Renal cortical epithelial cell (primary cell): ENCODE results near the gene MAP7D1. TPM values are rescaled to one million over a fixed set of nuclear protein-coding genes. Genes with fewer than 3 reads are reported as not detected.
A peak's percentile ranks its signal among the peaks of the same experiment; 100 is the strongest.

Source experiments
- DNase-seq: peaks from one replicate; pipeline ENCODE4 v3.0.0-alpha.2; 2011; ENCODE audit warnings: low read depth
- total RNA-seq: library from RNA; depleted of rRNA; stranded (reverse); fragments of >200 nt; gene quantifications from 2 replicates; pipeline ENCODE4 v1.2.3, GENCODE V29; 2014

Gene MAP7D1
- total RNA-seq, 1 donor from 2014 or later: 149 TPM

DNA sequence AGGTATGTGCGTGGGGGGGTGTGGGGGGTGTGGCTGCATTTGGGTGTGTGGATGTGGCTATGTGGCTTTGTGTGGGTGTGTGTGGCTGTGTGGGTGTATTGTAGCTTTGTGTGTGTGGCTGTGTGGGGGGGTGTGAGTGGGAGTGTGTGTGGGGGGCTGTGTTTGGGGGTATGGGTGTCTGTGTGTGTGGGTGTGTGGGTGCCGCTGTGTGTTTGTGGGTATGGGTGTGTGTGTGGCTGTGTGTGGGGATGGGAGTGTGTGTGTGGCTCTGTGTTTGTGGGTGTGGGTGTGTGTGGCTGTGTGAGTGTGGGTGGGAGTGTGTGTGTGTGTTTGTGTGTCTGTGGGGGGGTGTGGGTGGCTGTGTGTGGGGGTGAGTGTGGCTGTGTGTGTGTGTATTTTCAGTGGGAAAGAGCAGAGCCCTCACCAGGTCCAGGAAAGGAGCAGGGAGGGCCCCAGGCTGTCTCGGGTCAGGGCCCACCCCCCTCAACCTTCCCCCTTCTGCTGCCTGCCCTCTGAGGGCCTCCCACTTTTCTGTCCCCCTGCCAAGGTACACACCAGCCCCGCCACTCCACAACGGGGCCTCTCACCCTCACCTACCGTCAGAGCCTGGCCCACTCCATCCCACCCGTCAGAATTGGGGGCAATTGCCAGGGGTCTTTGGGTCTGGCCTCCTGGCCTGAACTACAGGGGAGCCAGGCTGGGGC, 29.0 kb upstream of the MAP7D1 start:
- no peak for DNase-seq

DNA sequence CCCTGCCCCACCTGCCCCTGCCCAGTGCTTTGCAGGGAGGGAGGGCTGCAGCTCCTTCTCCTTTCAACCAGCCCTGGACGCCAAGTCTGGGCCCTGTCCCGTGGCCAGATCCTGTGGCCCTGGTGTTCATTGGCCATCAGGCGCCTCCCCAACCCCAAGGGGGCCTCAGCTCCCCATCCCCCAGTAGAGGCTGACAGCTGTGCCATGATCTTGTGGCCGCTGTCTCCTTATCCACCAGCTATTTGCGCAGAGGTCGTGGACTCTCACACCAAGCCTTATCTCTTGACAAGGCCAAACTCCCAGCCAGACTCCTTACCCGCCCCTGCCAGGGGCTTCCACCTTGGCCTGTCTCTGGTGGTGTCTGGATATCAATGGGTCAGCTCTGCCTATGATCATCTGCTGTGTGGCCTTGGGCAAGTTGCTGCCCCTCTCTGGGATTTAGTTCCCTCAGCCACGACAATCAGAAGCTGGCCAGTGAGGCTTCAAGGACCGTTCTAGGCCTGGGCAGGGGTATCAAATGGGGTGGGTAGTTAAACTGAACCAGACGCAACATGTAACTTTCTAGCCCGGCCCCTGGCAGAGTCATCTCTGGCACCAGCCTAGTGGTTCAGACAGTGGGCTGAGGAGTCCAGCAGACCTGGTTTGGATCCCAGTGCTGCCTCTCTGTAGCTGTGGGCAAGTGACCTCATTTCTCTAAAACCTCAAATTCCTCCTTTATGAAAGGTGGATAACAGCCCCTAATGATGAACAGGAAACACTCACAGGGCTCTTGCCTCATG, 27.6 kb upstream of the MAP7D1 start:
- DNase-seq: peak; percentile 66

DNA sequence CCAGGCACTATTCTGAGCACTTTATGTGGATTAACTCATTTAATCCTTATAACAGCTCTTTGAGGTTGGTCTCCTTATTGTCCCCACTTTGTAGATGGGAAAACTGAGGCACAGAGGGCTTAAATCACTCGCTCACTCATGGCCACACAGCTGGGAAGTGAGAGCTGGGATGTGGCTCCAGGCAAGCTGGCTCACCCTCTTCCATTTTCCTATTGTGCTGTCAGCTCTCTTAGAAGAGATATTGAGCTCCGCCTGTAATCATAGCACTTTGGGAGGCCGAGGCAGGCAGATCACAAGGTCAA, 27.1 kb upstream of the MAP7D1 start:
- no peak for DNase-seq

DNA sequence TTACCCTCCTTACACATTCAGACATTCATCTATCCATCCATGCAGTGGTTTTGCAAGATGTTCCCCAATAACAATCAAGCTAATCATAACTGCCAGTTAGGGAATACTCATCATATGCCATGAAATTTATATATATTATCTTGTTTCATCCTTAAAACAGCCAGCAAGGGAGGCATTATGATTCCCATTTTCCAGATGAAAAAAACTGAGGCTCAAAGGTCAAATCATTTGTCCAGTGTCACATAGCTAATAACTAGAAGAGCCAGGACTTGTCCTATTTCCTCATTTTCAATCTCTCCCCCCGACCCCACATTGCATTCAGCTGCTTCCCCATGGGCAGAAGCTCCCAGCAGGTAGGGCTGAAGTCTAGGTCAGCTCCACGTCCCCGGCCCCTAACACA, 23.9 kb upstream of the MAP7D1 start:
- no peak for DNase-seq

DNA sequence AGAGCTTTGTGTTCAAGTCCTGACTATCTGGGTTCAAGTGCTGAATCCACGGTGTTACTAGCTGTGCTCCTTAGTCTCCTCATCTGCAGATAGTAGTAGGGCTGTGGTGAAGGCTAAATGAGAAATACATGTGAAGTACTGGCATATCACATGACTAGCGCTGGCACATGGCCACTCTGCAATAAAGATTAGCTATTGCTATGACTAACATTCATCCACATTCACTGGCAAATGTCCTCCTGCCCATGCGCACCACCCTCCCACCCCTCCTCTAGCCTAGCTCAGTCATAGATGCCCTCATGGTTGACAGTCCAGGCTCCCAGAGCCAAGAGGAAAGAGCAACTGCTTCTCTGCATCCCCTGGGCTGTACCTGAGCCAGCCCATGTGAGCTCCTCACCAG, 22.5 kb upstream of the MAP7D1 start:
- DNase-seq: peak; percentile 97

DNA sequence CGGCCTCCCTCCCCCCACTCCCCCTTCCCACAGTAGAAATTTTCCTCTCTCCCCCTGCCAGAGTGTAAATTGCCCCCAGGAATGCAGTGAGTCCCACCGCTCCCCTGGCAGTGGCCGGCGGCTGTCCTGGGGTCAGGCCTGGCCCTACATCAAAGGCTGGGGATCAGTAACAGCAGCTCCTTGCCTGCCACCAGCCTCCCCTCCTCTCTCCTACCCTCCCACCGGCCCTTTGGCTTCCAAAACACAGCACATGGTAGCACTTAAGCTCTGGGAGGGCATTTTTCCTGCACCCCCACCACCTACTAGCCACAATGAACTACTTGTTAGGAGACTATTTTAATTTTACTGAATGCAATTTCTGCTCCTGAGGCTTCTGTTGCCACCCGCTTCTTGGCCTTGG, 21.9 kb upstream of the MAP7D1 start:
- DNase-seq: no peak

DNA sequence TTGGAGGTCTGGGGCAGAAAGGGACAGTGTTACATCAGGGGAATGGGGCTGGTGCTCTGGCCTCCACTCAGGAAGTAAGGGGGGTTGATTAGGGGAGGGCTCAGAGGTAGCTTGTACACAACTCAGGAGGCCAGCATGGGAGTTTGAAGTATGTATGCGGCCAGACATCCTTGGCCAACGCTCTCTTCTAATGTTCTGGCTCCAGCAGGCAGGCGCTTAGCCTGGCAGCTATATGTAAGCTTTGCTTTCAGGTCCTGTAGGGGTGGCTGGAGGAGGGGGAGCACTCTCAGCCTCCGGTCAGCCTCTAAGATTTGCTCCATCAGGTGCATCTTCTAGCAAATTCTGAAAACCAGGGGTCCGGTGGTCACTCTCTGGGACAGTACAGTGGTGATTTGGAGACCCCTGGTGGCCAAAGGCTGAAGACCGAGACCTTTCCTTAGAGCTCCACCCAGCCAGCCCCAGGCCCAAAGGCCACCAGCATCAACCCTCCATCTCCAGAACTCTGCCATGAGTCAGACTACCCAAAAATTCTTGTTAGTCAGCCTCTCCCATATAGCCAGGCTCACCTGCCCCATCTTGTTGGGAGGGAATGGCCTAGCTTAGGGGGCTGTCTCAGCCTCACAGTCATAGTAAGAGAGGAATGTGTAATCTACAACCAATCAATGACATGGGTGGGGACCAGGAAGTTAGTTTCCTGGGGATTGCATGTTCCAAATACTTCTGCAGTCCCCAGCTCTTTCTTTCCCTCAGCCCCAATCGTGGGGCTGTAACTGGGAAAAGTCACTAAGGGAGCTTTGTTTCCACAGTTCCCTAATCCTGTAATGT, 21.2 kb upstream of the MAP7D1 start:
- no peak for DNase-seq

DNA sequence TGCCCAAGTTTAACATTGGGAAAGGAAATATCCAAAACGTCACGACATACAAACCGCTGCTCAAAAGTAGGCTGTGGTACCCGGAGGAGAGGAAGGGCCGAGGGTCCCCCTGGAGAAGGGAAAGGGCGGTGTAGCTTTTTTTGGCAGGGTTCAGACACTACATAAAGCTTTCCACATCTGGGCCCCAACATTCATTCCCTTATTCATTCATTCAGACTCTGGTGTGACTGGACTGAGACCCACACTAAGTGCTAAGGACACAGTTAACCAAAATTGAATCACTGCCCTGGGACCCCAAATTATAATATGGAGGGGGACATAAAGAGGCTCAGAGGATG, 20.7 kb upstream of the MAP7D1 start:
- no peak for DNase-seq

DNA sequence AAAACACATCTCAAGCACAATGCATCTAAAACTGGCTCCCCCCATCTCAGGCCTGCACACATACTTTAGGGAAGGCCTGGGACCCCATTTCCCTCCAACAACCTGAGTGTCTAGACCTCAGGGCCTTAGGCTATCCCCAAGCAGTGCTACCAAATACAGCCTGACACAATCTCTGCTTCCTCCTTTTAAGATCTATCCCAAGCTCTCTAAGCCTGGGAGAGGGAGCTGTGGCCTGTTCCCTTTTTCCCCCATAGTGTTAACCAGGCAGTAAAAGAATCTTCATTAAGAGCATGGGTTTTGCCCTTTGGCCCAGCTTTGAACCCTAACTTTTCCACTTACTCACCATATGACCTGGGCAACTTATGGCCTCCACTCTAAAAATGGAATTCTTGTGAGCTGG, 20.2 kb upstream of the MAP7D1 start:
- no peak for DNase-seq

DNA sequence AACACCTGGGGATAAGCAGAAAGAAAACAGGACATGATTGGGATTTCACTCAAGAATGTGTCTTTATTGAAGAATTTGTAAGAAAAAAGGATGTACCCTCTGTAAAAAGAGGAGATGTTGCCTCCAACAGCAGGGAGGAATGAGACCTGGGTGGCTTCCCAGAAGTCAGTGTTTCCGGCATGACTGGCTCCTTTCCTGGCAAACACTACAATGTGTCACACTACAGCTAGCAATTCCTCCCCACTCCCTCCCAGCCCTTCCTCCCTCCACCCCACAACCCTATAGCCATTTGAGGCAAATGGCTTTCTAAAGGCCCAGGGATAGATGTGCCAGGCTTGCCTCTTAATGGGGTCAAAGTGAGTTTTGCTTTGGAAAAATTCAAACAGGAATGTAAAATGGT, 19.4 kb upstream of the MAP7D1 start:
- peak; percentile 61 for DNase-seq

DNA sequence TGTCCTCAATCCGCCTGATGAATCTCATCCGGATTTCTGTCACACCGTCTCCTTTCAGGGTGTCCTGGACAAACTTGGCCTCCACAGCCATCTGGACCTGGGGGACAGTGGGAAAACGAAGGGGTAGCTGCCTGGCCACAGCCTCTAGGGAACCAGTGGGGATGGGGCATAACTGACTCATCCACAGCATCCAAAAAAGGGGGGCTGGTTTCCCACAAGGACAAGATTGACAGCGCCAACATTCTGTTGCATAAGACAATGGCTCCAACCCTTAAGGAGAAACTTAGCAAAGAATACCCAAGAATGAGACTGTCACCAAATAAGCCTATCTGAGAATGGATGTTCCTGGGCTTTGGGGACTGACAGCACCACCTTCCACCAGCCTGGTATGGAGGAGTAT, 18.7 kb upstream of the MAP7D1 start:
- DNase-seq: no peak

DNA sequence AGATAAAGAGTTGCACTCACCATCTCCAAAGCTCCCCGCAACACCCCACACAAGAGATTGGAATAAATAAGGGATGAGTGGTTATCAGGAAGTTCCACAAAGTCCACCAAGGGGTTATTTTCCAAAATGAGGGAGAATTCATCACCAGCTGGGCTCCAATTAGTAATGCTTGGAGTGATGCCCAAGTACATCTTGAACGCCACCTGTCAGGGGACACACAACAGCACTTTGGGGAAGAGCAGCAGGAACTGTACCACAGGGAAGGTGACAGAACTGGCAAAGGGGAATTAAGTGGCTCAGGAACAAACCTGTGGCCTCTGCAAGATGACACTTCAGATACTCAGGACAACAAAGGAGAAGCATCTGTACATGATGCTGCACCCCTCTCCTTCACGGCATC, 18.2 kb upstream of the MAP7D1 start:
- DNase-seq: no peak

DNA sequence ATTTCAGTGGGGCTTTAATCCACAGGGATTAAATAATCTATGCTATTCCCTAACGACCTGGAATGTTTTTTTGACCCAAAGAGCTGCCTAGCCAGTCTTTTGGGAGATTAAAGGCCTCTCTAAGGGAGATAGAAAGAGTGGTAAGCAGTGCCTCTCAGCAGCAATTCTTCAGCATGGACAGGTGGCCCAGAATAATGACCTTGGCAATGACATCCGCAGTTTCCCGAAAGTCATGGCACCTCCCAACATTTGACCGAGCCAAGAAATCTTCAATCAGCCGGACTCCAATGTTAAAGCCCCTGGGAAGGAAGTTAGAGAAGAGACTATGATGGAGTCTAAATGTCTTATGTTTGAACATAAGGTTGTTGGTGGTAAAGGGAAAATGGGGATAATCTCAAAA, 16.4 kb upstream of the MAP7D1 start:
- no peak for DNase-seq

DNA sequence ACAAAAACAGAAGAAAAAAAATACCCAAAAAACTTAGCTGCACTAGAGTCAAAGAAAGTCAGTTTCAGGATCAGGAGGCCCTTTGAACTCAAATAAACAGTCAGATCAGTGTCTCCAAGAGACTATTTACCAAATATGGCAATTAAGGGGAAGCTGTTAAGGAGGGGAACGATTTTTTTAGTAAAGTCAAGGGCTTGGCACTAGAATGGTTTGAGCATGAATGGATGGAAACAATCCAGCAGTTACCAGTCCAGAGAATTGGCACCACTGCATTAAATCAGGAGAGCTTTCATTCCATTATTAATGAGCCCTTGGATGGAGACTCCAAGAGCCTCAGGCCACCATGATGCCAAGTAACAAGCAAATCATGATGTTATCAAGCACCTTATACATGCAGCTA, 13.8 kb upstream of the MAP7D1 start:
- DNase-seq: peak; percentile 65

DNA sequence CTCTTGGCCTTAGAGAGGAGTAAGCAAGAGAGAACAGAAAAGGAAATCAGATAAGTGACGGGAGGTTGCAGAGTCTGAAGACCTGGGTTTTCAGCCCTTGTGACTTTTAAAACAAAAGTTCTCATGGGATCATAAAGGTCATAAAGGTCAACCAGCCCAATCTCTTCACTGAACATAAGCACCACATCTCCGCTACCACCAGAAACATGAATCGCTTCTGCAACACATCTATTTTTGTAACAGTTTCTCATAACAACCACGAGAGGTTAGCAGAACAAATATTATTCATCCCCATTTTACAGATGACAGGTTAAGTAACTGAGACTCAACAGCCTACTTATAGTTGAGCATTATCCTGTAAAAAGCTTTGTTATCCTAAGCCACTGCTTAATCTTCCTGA, 12.5 kb upstream of the MAP7D1 start:
- no peak for DNase-seq

DNA sequence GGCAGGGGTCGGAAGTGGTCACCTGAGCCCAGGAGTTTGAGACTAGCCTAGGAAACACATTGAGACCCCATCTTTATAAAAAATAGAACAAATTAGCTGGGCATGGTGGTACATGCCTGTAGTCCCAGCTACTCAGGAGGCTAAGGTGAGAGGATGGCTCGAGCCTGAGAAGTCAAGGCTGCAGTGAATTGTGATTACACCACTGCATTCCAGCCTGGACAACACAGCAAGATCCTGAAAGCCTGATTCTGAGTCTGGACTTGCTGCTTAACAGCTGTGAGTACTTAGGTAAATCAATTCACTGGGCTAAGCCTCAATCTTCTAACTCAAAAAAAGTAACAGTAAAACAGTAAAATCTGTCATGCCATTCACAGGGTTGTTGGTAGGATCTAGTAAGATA, 11.5 kb upstream of the MAP7D1 start:
- no peak for DNase-seq

DNA sequence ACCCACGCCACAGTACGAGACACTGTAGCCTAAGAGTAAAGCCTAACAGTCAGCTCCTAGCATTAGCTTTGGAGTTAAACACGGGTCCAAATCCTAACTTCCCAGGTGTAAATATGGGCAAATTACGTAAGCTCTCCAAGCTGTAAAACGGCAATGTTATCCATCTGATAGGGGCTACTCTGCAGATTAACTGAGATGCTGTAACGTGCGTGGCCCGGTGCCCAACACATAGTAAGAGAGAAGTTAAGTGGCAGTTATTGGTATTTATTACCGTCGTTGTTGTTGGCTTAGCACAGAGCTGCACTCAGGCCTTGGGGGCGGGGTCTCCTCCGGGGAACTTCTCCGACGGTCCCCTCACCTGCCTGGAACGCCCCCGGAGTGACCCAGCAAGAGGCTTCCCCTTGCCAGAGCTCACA, 7.1 kb upstream of the MAP7D1 start:
- DNase-seq: no peak

DNA sequence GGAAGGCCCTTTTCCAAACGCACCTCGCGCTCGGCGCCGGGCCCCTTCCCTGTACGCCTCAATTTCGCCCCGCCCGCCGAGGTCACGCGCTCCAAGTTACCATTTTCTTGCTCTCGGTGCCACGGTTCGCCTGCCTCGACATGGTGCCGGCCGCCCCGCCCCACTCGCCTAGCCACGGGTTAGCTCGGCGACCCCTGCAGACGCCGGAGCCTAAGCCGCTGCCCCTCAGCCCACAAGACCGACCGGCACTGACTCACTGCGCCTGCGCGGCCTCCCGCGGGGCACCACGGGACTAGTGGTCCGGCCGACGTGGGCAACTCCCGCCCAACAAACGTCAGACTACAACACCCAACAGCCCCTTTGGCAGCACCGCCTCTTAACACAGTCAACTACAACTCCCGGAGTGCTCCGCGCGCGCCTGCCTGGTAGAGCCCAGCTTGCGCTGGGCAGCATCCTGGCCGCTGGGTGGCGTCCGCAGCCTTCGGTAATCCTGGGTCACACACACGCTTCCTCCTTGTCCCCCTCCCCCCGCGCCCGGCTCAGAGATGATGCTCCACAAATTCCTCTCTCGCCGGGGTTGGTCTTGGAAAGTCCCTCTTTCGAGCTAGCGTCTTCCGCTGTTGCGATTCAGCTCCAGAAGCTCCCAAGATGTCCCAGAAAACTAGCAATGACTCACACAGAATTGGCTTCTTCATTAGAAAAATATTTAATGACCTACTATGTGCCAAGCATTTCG, 6.6 kb upstream of the MAP7D1 start, which contains the start of gene TRAPPC3:
TRAPPC3 (minus strand) TSS at position 250 of the 736 bp plus-strand sequence; CDS start at position 142, 108 bp downstream.
- DNase-seq: peak; percentile 98

DNA sequence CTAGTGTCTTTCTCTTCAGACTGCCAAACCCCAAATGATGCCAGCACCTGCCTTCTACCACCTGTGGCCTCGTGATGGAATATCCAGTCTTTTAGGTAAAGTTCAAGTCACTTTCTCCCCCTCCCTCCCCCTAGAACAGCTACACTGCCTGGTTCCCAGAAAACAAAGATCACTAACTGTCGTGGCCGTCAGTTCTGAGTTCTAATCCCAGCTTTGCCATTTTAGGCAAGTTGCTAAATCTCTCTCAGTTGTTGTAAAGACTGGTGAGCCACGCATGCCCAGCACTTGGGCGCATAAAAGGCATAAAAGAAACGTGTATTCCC, 6.0 kb upstream of the MAP7D1 start:
- DNase-seq: no peak

DNA sequence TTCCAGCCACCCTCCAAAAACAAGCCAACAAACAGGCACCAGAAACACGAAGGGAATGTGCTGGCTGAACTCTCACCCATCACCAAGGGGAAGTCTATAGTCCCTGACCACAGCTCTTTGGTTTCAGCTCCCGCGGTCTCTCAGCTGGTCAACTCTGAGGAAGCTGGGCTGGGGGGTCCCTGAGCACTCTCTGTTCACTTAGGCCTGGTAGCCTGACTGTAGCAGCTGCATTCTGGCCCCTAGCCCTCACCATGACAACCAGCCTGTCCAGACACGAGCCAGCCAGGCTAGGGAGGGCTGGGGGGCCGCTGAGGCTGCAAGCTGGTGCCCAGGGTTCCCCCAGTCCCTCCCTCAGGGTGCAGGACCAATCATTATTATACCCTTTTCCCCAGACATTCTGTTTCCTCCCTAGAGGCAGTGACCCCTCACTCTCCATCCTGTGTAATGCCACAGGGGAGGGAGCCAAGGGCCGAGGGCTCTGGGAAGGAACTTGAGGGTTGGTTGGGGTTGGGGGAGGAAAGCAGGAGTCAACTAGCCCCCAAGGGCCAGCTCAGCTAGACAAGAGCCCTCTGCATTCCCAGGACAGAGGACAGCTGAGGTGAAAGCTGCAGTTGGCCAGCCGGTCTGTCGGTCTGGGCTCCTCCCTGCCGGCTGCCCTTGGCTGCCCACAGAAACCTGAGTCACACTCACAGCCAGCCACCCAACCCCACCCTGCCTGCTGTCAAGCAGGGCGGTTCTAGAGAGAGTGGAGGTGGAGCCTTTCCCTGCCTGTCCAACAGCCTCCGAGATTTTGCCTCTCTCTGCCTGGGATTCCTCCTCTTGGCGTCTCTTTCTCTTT, 5.4 kb upstream of the MAP7D1 start:
- peak; percentile 94 for DNase-seq

DNA sequence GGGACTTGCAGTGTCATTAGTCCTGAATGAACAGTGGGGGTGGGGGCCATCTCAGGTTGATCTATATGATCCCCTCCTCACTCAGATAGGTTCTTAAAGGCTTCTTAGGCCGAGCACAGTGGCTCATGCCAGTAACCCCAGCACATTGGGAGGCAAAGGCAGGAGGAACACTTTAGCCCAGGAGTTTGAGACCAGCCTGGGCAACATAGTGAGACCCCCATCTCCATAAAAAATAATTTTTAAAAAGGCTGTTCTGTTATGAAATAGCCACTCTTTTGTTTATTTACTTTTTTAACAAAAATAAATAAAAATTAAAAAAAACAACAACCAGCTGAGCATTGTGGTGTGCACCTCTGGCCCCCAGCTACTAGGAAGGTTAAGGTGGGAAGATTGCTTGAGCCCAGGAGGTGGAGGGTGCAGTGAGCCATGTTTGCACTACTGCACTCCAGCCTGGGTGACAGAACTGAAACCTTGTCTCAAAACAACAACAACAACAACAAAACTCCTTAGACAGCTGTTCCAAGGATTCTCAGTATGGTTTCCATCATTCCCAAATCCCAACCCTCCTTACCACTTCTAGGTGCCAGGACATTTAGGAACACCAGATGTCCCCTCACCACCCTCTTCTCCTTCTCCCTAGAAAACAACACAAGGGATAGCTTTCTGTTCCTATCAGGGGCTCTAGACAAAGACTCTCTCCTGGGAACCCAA, 4.7 kb upstream of the MAP7D1 start:
- no peak for DNase-seq
